ENCODE data around the gene ARMC8.
"Not testable (repeated sequence)": the region's sequence is repeated elsewhere in the genome, so short reads cannot be mapped to it uniquely, and the experiment has no call there.

Gene ARMC8, protein sequence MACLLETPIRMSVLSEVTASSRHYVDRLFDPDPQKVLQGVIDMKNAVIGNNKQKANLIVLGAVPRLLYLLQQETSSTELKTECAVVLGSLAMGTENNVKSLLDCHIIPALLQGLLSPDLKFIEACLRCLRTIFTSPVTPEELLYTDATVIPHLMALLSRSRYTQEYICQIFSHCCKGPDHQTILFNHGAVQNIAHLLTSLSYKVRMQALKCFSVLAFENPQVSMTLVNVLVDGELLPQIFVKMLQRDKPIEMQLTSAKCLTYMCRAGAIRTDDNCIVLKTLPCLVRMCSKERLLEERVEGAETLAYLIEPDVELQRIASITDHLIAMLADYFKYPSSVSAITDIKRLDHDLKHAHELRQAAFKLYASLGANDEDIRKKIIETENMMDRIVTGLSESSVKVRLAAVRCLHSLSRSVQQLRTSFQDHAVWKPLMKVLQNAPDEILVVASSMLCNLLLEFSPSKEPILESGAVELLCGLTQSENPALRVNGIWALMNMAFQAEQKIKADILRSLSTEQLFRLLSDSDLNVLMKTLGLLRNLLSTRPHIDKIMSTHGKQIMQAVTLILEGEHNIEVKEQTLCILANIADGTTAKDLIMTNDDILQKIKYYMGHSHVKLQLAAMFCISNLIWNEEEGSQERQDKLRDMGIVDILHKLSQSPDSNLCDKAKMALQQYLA

GRCh38 chr3:138187296-138188012 lies at the start of gene ARMC8:
Gene ARMC8 (plus strand): TSS chr3:138187301. CDS start chr3:138187555, 254 bp downstream.
- DNase-seq = peak; percentile 37

DNA sequence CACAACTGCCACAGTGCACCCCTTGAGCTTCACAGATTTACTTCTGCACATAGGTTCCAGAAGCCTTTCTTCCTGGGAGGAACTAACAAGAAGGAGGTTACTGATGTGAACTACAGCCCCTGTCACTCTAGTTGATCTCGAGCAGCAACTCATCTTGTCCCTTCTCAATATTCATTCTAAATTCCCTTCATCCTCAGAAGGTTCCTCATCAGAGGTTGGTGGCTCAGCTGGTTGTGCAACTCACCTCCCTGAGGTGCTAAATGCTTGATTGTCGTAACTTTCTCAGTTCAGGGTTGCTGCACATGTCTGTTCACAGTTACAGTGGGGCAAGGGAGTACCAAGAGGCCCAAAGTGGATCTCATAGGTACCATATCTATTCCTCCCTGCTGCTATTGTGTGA lies 49.2 kb upstream of the ARMC8 start:
- DNase-seq = no peak

DNA sequence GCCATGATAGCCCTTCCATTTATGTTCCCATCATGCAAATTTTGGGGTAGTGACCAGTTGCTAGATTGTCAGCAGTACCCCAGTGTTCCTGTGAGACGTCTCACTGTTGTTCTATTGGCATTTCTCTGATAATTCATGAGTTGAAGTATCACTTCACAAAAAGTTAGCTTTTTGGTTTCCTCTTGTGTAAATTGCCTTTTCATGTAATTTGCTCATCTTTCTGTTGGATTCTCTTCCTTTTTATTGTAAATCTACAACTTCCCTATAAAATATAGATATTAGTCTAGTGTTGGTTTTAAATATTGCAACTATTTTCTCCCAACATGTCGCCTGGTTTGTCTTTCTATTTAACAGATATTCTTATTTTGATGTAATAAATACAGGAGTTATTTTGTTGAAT lies 47.4 kb upstream of the ARMC8 start:
- DNase-seq = no peak

- no peak for DNase-seq
These were observed 46.2 kb upstream of the ARMC8 start for GRCh38 chr3:138140940-138141339.

DNA sequence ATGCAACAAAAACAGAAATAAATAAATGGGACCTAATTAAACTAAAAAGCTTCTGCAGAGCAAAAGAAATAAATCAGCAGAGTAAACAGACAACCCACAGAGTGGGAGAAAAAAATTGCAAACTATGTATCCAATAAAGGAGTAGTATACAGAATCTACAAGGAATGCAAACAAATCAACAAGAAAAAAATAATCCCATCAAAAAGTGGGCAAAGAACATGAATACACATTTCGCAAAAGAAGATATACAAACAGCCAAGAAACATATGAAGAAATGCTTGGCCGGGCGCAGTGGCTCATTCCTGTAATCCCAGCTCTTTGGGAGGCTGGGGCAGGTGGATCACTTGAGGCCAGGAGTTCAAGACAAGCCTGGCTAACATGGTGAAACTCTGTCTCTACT lies 44.9 kb upstream of the ARMC8 start:
- not testable (repeated sequence) for DNase-seq

DNA sequence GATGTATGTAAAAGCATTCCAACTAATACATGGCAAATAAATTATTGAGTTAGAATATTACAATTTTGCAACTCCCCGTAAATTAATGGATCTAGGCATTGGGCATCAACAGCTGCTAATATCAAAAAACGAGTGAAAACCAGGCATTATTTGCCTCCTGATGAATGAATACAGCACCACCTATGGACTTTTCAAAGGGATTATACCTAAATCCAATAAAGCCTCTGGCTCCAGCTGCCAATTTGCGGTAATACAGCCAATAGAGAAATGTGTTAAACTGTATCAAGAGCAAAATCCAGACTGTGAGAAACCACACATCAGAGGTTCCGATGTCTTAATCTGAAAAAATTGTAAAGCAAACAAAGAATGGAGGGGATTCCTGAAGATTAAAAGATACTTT lies 38.6 kb upstream of the ARMC8 start:
- DNase-seq = no peak

DNA sequence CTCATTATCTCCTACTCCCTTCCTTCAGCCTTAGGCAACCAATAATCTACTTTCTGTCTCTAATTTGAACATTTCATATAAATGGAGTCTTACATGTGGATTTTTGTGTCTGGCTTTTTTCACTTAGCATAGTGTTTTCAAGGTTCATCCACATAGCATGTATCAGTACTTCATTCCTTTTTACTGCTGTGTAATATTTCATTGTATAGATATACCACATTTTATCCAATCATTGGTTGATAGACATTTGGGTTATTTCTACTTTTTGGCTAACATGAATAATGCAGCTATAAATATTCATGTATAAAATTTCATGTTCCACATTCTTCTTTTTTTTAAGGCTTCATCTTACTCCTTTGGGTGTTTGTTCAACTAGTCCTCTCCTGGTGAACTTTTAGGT lies 32.6 kb upstream of the ARMC8 start:
- DNase-seq = no peak

DNA sequence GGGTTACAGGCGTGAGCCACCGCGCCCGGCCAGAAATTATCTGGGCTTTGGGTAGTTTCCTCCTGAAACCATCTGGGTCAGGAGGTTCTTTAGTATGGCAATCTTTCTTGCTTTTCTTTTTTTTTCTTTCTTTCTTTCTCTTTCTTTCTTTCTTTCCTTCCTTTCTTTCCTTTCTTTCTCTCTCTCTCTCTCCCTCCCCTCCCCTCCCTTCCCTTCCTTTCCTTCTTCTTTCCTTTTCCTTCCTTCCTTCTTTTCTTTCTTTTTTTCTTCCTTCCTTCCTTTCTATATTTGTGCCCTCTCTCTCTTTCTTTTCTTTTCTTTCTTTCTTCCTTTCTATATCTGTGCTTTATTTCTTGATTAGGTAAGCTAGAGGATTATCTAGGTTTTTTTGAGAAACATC lies 29.4 kb upstream of the ARMC8 start:
- no peak for DNase-seq

- no peak for DNase-seq
These were observed 22.0 kb upstream of the ARMC8 start for GRCh38 chr3:138165061-138165460.

- DNase-seq = no peak
These were observed 14.5 kb upstream of the ARMC8 start for GRCh38 chr3:138172625-138173024.

- no peak for DNase-seq
These were observed 13.2 kb upstream of the ARMC8 start for GRCh38 chr3:138173769-138174420.

GRCh38 chr3:138174421-138175131 lies 12.5 kb upstream of the ARMC8 start, which contains the start of gene DBR1:
Gene DBR1 (minus strand): TSS chr3:138174921. CDS start chr3:138174795, 126 bp downstream.
- peak; percentile 87 for DNase-seq

GRCh38 chr3:138180375-138181029 lies 6.6 kb upstream of the ARMC8 start:
- DNase-seq = peak; percentile 57

GRCh38 chr3:138184994-138185393 lies 2.1 kb upstream of the ARMC8 start:
- DNase-seq = no peak

DNA sequence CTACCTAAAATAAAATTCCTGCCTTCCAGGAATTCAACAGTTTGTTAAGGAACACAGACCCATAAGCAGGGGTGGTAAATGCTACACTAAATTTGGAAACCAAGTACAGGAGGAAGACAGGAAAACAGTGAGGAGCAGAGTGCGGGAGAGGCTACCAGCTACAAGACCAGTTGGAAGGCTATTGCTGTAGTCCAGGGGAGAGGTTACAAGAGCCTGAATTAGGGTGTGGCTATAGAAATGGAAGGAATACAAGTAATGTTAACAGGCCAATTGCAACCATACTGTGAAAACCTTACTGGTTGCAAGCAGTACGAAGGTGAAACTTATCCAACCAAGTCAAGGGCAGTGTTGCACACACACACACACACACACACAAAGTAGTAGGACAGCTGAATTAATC lies 880 bp upstream of the ARMC8 start:
- no peak for DNase-seq

- peak; percentile 92 for DNase-seq
These were observed 252 bp upstream of the ARMC8 start for GRCh38 chr3:138186803-138187295.

DNA sequence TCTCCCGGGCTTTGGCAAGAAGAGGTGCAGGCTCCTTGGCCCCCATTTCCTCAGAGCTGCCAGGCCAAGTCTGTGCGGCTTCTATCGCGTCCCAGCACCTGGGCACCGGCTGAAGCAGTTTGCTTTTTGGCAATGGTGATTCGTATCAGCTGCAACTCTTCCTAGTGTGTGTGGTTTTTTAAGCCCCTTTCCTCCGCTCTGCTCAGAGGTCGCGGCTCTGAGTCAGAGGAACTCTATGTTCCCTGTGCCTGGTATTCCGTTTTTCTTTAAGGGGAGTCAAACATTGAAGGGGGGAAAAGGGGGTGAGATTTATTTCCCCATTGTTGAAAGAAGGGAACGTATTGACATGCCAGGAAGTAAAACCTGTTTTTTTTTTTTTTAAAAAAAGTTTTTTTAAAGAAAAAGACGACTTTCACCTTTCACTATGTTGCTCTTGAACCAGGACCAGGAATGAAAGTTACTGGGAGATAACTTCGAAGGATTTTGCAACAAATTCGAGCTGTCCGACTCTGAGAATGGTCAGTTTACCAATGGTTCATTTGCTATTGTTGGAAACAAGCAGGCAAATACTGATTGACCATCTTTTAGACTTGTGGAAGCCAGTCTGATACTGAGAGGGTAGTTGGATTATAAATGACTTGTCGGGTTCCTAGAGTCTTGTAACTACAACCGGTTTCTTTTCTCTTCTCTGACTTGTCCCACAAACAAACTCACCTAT lies 1.1 kb downstream of the ARMC8 start:
- no peak for DNase-seq

- DNase-seq = no peak
These were observed 8.4 kb downstream of the ARMC8 start for GRCh38 chr3:138195481-138195880.

DNA sequence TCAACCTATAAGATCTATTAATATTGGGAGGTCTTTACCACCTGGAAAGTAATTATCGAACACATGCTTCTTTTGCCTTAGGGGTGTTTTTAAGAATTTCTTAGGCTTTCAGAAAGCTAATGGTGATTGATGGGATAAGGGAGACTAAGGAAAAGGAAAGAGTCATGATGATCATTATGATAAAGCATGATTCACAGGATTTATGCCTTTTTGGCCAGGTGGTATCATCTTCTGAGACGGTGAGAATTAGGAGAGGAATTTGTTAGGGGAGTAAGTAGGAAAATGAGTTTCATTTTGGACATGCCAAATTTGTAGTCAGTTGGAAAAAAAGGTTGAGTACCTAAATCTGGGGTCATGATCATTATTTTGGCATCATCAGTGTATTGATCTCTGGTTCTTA lies 8.9 kb downstream of the ARMC8 start:
- no peak for DNase-seq

GRCh38 chr3:138197058-138197457 lies 10.0 kb downstream of the ARMC8 start:
- no peak for DNase-seq

GRCh38 chr3:138197524-138197923 lies 10.4 kb downstream of the ARMC8 start:
- no peak for DNase-seq

Data from activated CD4-positive, alpha-beta T cell treated with anti-CD3 and anti-CD28 coated beads, Interleukin-2, amount 50 U/mL, for 16 hours (primary cell).